ENCODE measurements around the gene PSG11. TPM values are rescaled to one million over a fixed set of nuclear protein-coding genes. Genes with fewer than 3 reads are reported as not detected.

The PSG11 gene
- total RNA-seq, 2 experiments from 2014 or later = not detected

DNA sequence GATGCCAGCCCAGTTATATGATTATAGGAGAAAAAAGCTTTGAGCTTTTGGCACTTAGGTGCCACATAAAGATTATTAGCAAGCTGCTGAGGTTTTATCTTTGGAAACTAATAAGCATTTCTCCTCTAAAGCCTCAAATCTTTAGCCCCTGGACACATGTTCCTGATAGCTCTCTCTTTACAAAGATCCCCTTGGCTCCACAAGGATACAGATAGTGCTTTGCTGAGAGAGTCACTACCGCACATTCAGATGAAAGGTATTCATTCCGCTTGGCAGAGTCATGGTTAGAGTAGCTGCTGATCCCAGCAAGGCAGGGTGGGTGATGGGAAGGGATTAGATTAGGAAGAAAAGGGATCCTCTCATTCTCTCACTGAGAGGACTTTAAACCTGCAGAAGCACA lies 61.1 kb downstream of the PSG11 start:
- no peaks in the 10 kb centered on the region for H3K4me1 Mint-ChIP-seq
- no peak overlapping the region for H3K4me3 Mint-ChIP-seq
- no peaks in the 10 kb centered on the region for H3K9me3 Mint-ChIP-seq
- no peak overlapping the region for H3K27ac Mint-ChIP-seq
- ChIA-PET CTCF (no interaction called here), POLR2A (no interaction called here)
- H3K36me3 Mint-ChIP-seq (ENCODE audit: low read depth) = no peaks in the 10 kb centered on the region
- H3K27me3 Mint-ChIP-seq = no peaks in the 10 kb centered on the region
- DNase-seq = no peak

DNA sequence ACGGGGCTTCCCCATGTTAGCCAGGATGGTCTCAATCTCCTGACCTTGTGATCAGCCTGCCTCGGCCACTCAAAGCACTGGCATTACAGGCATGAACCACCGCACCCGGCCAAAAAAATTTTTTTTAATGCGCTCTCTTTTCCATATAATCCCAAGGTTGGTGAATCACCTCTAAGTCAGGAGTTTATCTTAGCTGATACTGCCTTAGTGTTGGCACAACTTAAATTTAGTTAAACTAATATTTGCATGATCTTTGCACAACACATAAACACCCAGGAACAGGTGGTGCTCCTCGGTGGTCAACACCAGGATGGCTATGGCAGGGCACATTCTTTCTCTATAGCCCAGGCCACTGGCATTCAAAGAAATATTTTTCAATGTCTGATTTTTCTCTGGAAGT lies 65.2 kb downstream of the PSG11 start:
- Mint-ChIP-seq H3K27ac (no peak overlapping the region), H3K4me1 (no peaks in the 10 kb centered on the region), H3K9me3 (no peaks in the 10 kb centered on the region), H3K27me3 (no peaks in the 10 kb centered on the region), H3K4me3 (no peak overlapping the region), H3K36me3 (ENCODE audit: low read depth) (no peaks in the 10 kb centered on the region)
- POLR2A ChIA-PET = no interaction called here
- no peak for DNase-seq
- CTCF ChIA-PET = no interaction called here

Other genes with a start within 250 kb of the PSG11 start
- not detected for gene PSG1, start 146.8 kb downstream of the PSG11 start, total RNA-seq
- not detected for gene PSG6, start 108.6 kb downstream of the PSG11 start, total RNA-seq
- gene PSG7, start 89.3 kb downstream of the PSG11 start, total RNA-seq = not detected
- not detected for gene PSG2, start 56.2 kb upstream of the PSG11 start, total RNA-seq
- gene PSG5, start 160.1 kb upstream of the PSG11 start, total RNA-seq = not detected
- not detected for gene PSG4, start 179.2 kb upstream of the PSG11 start, total RNA-seq
- not detected for gene PSG9, start 243.1 kb upstream of the PSG11 start, total RNA-seq

Data from activated CD4-positive, alpha-beta T cell treated with anti-CD3 and anti-CD28 coated beads, Interleukin-2, amount 10 ng/mL, durations not matched to agents 7 days and 5 days (primary cell).